GM06990 (cell line): ENCODE measurements around the gene STEAP2.

Source experiments
- DNase-seq: peaks from one replicate; pipeline ENCODE4 v3.0.0-alpha.2; 2011; ENCODE audit not compliant: insufficient read length; ENCODE audit errors: extremely low read depth
- H3K27me3 ChIP-seq: replicated peaks from 2 replicates; pipeline ENCODE4 v1.6.0; 2011; ENCODE audit warnings: low read length; ENCODE audit not compliant: control insufficient read depth, insufficient read depth
- H3K36me3 ChIP-seq: 2 replicates; pipeline ENCODE4 v1.5.1; 2011; ENCODE audit warnings: low read length; ENCODE audit not compliant: control insufficient read depth, insufficient read depth
- H3K4me3 ChIP-seq: replicated peaks from 2 replicates; pipeline ENCODE4 v1.5.1; 2011; ENCODE audit warnings: low read depth, mild to moderate bottlenecking, control low read depth, low read length
- CTCF ChIP-seq: IDR thresholded peaks from 2 replicates; pipeline ENCODE4 v1.5.1; 2011; ENCODE audit warnings: low read length, control low read depth, mild to moderate bottlenecking, inconsistent platforms; ENCODE audit not compliant: insufficient read depth, poor library complexity, severe bottlenecking

The STEAP2 gene

GRCh38 chr7:90267263-90267858 is 55.8 kb downstream of the STEAP2 start:
- H3K27me3 ChIP-seq = no peaks in the 10 kb centered on the region
- TF ChIP-seq CTCF = no peak
- DNase-seq = no peak
- H3K4me3 ChIP-seq = no peak overlapping the region
- no peaks in the 10 kb centered on the region for H3K36me3 ChIP-seq

- no peak for TF ChIP-seq CTCF
Observed at GRCh38 chr7:90269163-90269562, 57.6 kb downstream of the STEAP2 start.

GRCh38 chr7:90270431-90271178 is 59.1 kb downstream of the STEAP2 start:
- no peak overlapping the region for H3K4me3 ChIP-seq
- TF ChIP-seq CTCF = no peak
- no peaks in the 10 kb centered on the region for H3K36me3 ChIP-seq
- no peaks in the 10 kb centered on the region for H3K27me3 ChIP-seq
- DNase-seq = no peak

More at GRCh38 chr7:90269163-90269562, 57.6 kb downstream of the STEAP2 start:
- Histone ChIP-seq H3K4me3 (no peak overlapping the region), H3K27me3 (no peaks in the 10 kb centered on the region), H3K36me3 (no peaks in the 10 kb centered on the region)
- DNase-seq = no peak

- no peak for DNase-seq
- TF ChIP-seq CTCF = no peak
- Histone ChIP-seq H3K27me3 (no peaks in the 10 kb centered on the region), H3K4me3 (no peak overlapping the region), H3K36me3 (no peaks in the 10 kb centered on the region)
Observed at GRCh38 chr7:90271753-90272152, 60.2 kb downstream of the STEAP2 start.

- DNase-seq = no peak
- H3K27me3 ChIP-seq = no peaks in the 10 kb centered on the region
- TF ChIP-seq CTCF = no peak
- H3K4me3 ChIP-seq = no peak overlapping the region
- H3K36me3 ChIP-seq = no peaks in the 10 kb centered on the region
Observed at GRCh38 chr7:90272242-90272641, 60.7 kb downstream of the STEAP2 start.
